D341Med (cell line): Measurements from ENCODE around the gene TM4SF4.
A peak's percentile ranks its signal among the peaks of the same experiment; 100 is the strongest.

Experiments
- DNase-seq: peaks from one replicate; pipeline ENCODE4 v3.0.0; 2012; ENCODE audit warnings: low spot score

Gene TM4SF4

DNA sequence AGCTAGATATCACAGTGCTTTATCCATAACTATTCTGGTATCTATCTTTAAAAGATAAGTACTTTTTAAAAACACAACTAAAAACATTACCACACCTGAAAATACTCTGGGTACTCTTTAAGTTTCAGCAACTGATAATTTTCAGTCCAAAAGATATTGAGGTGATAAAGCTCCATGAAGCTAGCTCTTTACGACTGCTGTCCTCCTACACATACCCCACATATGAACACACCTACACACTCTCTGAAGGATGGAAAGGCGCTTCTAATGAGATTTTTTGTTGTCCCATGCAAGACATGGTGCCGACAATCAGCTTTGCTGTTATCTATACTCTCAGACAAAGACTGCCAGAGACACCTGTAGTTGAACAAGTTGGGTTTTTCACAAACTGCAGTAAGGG lies 19.1 kb upstream of the TM4SF4 start:
- no peak for DNase-seq

DNA sequence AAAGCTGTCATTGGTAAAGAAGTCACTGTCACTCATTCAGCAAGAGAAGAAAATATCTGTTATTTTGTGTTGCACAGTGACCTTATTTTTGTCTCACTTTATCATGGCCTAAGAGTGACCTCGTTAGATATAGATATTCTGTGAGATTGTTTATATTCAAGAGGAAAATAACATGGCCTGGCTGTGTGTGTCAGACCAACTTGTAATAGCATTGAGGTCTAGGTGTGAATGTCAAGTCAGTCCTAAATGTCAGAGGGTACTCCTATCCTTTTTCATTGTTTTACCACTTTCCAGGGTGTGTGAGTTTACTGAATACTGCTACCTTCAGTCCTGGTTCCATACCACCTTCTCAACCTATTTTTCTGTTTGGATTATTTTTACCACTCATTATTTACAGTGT lies 18.5 kb upstream of the TM4SF4 start:
- no peak for DNase-seq

DNA sequence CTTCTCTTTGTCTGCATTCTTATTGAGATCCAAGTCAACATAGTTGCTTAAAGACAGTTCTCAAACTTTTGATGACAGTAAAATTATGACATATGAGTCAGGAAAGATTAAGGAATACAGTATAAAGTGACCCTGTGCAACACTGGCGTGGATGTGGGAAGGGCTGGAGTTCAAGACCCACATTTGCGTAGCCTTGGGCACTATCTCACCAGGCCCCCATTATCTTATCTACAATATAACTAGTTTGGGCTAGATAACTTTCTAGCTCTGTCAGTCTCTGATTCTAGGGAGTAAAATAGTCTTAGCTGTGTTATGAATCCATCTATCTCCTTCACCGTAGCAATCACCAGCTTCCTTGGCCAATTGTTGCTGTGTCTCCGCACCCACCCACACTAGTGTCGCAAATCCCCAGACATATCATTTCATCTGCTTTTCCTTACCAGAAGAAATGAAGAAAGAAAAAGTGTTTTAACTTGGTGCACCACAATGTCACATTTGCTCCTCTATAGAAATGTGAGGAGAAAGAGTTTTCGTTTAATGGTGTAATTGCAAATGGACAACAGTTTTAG lies 14.9 kb upstream of the TM4SF4 start:
- DNase-seq = no peak

DNA sequence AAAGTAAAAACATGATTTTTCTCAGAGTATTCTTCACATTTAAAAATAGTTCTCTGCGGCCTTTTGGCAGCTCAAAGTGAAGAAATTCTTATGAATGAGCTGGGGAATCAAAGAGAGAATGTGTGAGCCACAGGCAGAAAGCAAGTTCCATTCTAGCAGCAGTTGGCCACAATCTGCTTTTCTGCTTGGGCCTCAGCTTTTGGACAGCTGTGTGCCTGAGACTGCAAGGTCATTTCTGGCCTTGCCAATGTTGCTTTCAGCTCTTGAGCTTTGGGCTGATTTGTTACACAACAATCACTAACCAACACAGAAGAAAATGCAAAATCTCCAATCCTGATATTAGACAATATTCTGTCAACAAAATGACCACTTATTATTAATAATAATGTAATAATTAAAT lies 14.4 kb upstream of the TM4SF4 start:
- no peak for DNase-seq

DNA sequence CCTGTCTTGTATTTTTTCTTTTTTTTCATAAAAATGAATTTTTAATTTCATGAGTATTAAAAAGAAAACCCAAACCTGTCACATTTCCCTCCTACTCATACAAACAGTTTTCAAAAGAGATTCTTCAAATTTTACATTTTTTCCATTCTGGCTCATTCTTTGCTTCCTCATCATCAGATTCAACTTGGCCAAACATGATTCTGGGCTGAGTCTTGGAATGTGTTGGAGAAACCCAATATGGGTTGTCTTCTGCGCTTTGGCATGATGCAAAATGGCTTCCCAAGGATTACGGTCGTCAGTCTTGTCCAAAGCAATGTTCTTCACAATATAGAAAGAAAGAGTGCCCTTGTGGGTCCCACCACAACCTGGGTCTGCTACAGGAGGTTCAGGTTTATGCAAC lies 12.4 kb upstream of the TM4SF4 start:
- DNase-seq = no peak

DNA sequence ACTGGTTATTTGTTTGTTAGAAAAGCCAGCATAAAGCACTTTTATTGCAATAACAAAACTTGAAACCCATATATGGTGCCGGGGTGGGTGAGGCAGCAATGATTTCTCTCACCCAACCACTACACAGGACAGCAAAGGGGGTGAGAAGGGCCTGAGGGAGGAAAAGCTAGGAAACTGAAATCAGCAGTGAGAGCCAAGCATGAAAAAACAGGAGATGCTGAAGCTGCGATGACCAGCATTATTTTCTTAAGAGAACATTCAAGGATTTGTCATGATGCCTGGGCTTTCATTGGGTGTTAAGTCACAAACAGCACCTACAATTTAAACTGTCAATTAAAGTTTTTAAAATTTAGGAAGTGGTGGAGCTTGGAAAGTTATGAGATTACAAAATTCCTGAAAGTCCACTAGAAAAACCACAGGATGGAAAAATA lies 11.9 kb upstream of the TM4SF4 start:
- DNase-seq = no peak

DNA sequence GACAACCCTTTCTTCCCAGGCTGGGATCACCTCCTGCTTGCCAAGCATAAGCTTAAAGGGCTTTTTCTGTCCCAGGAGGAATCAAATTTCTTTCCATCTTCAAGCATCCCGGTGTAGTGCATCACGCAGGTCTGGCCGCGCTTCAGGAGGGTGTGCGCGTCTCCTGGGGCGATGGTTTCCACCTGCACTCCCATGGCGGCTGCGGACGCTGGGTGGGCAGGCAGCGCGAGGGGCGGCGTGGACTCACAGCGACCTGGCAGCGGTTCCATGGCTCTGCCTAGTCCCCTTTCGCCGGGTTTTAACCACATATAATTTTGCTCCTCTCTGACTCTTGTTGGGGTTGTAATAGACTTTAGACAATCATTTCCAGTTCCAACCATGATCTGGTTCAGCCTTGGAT lies 10.6 kb upstream of the TM4SF4 start:
- no peak for DNase-seq

DNA sequence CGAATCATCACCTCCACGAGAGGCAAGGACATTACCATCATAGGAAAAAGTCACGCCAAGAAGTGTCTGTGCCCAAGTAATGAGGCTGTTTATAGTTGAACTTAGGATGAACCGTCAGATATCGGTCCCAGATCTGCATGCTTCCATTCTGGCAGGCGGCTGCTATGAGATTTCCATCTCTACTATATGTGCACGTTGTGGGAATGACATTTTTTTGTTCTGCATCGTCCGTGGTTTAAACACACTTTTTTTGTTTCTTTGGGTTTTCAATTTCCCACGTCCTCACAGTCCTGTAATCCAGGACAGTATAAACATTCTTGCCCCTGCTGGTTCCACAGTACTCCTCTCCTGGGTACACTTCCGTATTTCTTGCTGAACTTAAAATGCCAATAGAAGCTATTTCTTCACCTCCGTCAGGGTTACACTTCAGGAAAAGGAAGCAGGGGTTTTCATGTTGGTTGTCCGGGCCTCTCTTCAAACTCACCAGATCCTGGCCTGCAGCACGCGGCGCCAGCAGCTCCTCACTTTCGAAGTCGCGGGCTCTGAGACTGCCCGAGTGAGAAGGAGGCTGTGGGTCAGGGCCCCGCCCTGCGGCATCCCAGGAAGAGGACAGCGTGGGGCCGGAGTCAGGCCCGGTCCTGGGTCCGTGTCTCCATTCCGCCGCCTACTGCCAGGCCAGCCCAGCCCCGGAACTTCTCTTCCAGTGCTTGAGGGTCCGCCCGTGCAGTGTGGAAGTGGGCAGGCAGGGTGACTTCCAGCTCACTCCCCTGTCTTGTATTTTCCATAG lies 9.8 kb upstream of the TM4SF4 start:
- no peak for DNase-seq

DNA sequence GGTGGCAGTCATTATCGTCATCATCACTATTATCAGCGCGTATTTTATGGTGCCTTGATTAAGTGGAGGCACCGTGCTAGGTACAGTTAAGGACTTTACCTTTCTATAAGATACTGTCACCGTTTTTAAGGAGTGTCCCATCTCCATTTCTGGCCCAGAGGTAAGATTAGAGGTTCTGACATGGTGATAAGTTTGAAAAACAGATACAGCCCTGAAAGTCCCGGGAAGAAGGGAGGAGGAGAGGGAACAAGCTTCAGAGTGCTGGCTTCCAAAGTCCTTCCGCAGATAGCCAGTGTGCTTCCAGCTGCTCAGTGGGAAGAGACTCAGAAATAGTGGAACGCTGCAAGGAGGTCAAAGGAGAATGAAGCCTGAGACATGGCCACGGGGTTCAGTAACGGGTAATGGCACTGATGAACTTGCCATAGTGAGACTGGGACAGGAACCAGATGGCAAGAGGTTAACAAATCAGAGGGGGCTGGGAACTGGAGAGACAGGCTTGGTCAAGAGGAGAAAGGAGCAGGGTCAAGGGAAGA lies 9.1 kb upstream of the TM4SF4 start:
- no peak for DNase-seq

DNA sequence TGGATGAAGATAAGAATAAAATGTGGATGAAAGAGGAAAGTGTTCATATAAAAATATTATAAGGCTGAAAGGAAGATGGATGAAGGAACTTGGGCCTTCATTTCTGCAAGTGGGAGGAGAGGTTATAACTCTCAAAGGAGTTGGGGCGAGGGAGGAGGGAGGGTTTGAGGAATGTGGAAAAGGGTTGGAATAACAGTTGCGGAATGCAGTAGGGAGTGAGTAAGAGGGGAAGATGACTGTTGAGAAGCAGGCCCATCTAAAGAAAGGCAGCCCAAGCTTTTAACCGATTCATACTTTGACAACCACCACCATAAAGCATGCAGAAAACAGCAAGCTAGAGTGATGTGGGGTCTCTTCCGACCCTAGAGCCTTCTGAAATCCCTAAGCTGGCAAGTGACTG lies 8.3 kb upstream of the TM4SF4 start:
- DNase-seq = no peak

DNA sequence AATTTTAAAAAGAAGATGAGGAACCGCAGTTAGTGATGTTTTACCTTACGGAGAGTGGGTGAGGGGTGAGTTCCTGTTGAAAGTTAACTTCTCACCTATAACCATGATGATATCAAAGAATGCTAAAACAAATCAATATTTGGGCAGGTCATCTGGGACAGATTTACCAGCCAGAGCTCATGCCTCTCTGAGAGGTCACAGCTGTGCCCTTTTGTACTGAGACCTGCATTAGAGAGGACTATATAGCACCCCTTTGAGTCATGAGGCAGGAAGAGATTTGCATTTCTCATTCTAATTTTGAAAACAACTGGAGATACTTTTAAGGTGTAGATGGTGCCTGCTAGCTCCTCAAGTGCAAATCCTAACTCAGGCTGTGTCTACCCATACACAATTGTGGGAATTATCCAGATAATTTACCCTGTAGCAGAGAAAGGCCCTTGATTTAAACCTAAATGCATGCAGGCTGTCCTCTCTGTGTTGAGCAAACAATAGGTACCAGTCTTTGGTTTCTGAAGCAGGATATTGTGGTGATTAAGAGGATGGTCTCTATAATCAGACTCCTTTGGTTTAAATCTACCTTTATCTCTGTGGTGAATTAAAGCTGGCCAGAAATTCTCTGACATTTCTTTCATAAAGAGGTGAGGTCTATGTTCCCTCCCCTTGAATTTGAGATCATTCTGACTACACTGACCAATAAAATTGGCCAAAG lies 5.8 kb upstream of the TM4SF4 start:
- no peak for DNase-seq

DNA sequence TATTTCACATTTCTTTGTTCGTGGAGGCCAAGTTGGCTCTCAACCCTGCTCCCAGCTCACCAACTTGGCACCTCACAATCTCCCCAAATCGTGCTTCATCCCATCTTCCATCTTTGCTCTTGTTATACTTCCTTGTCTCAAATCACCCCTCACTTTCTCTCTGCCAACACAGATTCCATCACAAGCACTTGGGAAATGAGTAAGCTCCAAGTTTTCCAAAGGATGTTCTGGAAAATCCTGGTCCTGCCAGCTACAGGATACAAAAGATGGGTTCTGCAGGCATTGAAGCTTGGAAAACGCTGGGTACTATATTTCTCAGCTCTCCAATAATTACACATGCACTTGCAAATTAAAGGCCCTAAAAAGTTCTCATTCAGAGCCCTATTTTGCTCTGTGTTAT lies 4.1 kb upstream of the TM4SF4 start:
- DNase-seq = no peak

DNA sequence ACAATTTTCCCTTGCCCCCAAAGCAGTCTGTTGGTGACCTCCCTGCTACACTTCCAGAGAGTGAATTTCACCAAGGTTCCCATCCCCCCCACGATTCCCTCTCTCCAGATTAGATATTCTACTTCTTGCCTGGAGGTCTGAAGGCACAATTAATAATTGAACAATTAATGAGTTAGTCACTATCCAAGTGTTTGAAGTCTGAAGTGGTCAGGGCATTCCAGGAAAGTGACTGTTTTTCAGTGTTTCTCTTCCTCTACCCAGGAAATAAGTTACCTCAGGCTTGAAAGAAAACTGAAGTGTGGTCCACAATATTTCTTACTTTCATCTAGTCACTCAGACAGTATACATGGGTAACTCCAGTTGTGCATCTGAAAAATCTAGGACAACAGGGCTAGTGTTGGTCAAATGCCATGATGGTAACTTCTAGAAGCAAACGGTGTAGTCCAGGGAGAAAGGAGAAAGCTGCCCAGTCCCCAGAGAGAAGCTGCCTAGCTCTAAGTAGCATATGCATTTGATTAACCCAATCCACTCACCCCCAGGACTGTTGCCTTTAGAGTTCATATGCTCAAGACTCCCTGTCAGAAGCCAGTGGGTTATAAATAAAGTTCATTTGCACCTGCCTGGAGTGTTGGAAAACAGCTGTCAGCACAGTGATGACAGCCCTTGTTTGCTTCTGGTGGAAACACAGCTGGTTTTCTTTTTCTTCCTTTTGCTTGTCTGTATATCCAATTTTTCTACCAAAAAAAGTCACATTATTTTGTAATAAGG lies 2.3 kb upstream of the TM4SF4 start:
- DNase-seq = no peak

DNA sequence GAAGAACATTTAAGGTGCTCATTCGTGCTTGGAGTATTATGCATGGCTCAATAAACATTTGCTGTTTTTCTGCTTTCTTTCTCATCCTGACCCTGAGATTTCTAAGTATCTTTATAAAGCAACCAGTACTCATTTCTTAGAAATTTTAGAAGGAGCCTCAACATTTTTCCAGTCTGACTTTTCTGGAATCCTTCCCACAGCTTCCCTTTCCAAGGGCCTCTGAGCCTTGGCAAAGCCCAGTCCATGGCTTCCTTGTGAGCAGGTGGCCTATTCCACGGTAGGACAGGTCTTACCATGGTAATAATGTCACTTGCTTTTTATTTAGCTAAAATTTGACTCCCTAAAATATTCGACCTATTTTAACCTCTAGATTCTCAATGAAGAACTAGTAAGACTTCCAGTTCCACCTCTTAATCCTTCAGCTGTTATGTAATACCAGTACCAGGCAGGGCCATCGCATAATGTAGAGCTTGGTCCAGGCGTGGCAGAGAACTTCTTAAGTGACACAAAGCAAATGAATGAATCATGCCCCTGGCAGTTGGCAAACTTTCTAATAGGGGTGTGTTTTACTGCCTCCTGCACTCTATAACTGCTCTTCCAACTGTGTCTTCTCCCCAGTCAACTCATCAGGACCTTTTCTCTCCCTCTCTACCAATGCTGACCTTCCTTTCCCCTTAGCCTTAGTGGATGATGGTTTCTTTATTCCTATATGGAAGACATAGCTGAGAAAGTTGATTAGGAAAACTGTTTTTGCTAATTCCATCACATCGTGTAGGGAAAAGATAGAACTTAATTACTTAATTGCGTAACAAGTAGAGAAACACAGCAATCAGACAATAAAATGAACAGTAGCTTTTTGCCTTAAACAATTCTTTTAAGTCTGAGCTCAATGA lies 894 bp upstream of the TM4SF4 start:
- DNase-seq = no peak

DNA sequence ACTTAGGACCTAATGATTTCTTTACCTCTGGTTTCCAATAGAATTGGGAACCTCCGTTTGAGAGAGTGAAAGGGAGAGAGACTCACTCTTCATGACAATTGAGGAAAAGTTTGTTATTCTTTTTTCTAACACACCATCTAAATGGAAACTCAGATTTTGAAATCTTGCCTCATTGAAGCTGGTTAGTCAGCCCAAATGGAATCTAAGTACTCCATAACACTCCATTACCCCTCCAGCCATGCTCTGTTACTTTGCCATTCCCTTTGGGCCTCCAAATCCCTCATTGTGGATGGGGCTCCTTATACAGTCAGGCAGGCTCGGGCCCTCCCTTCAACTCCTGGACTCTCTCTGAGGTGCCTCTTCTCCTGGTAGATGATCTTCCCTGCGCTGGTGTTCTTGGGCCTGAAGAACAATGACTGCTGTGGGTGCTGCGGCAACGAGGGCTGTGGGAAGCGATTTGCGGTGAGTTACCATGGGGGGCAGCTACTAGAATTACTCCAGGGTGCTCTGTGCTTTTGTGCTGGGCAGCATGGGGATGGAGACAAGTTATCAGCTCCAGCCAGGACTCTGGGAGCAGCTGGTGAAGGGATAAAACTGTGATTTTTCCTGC lies 1.1 kb downstream of the TM4SF4 start:
- DNase-seq = no peak

DNA sequence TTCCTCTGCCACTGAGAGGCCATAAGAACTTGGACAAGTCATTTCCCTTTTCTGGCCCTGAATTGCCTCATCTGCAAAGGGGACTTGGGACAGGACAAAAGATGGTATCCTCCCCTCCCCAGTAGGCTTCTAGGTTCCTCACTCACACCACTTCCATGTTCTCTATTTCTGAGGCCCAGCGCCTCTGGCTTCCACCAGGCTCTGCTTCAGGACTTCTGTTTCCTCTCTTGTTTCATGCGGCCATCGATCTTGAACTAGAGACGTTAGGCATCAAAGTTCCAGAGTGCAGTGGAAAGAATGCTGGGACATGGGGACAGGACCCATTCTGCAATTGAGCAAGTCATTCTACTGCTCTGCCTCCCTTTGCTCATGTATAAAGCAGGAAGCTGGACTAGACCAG lies 1.7 kb downstream of the TM4SF4 start:
- DNase-seq = no peak

DNA sequence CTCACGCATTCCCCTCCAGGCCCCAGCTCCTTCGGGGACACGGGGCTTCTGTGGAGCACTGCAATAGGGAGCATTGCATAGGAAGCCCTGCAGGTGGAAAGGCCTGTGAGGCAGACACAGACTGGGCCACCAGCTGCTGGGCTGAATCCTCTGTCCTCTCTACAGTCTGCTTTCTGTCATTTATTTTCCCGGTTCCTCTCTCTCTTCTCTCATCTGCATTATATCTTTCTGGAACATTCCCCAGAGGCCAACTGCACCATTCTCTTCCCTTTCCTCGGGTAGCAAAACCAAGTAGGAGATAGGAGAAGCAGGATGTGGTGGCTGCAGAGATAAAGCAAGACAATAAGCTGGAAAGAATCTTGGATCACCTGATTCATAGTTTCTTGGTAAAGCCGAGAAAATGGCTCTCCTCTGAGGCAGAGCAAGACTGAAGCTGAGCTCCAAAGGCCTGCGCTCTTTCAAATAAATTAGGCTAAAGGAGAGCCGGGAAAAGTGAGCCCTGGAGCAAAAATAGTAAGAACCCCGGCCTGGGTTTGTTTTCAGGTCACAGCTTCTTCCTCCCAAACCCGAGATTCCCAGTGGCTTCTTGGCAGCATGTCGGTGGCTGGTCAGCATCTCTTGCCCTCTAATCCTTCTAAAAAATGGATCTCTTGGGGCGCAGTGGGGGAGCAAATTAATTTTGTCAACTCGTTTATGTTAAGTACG lies 5.3 kb downstream of the TM4SF4 start:
- DNase-seq = no peak

DNA sequence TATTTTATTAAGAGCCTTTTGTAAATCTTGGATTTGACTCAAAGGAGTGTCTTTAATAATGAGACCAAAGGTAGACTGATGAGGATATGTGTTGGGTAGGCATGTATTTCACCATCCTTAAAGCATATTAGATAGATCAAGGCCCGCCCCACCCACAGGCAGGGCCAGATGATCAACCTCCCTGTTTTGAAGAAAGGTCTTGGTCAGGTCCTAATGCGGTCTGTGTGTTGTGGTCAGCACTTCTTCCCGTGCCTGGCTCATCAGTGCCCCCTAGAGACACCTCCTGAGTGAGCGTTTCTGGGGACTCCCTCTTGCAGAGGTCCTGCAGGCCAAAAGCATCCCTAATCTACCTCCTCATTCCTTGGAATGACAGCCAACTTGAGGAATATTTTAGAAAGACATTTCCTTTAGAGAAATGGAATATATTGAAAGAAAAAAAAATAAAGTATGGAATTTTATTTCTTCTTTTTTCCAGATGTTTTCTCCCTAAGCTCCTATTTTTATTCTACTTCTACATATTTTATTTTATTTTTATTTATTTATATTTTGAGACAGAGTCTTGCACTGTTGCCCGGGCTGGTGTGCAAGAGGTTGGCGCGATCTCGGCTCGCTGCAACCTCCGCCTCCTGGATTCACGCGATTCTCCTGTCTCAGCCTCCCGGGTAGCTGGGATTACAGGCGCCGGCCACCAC lies 6.0 kb downstream of the TM4SF4 start:
- DNase-seq = peak; percentile 73

DNA sequence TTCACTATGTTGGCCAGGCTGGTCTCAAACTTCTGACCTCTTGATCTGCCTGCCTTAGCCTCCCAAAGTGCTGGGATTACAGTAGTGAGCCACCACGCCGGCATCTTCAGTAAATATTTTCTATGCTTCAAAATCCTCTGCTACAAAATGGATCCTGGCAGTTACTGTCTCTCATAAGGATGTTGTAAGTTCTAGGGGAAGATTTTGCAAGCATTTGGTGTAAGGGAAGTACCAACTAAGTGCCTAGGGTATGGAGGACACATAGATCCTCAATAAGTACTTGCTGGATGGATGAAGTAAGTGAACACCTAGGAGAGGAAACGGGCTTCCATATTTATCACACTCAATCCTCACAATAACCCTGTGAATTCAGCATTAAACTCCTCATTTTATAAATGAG lies 6.6 kb downstream of the TM4SF4 start:
- no peak for DNase-seq

DNA sequence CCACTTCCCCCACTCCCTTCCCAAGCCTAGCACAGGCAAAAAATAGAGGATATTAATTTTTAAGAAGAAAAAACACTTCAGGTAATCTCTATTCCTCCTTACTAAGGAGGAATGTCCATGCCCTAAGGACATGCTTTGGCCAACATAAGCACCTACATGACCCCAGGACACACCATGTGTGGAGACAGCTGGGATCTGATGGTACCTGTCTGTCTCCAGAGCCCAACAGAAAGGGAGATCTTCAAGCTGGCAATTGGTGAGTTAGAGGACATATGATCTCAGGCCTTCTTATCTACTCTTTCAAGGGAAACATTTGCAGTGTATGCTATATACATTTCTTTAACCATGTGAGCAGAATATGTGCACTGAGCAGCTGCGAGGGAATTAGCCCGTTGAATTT lies 7.0 kb downstream of the TM4SF4 start:
- no peak for DNase-seq
